ENCODE results near the gene EFS.

Gene EFS

GRCh38 chr14:23324455-23324846 is 40.5 kb downstream of the EFS start:
- DNase-seq: no peak

- no peak for DNase-seq
Observed at GRCh38 chr14:23323838-23324454, 41.0 kb downstream of the EFS start.

DNA sequence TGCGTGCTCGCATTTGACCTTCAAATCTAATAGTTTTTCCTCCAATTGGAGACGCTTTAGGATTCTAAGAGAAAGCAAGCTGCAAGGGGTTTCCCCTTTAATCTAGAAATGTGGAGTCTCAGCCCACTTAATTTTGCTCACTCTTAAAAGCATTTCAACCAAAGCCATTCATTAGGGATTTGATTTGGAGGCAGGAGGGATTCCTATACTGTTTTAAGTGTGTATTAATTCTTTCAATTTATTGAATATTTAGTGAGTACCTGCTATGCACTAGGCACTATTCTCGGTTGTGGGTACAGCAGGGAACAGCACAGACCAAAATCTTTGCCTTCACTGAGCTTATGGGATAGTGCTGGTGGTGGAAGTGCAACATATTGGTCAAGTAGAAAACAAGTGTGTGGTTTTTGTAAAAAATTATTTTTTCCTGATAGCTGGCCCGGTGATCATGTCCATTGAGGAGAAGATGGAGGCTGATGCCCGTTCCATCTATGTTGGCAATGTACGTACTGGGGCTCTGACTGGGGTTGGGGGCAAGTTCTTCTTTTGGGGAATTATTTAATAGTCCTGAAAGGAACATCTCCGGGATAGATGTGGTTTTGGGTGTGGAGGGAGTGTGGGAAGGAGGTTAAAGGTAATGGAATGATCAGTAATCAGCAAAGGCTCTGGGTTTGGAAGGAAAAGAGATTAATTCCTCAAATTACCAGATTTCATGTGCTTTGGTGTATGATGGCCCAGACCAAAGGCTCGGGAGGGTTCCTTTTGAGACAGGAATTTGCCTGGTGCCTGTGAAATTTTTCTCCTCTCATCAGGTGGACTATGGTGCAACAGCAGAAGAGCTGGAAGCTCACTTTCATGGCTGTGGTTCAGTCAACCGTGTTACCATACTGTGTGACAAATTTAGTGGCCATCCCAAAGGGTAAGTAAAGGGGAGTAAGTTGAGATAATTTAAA is 42.1 kb downstream of the EFS start:
- DNase-seq: no peak

DNA sequence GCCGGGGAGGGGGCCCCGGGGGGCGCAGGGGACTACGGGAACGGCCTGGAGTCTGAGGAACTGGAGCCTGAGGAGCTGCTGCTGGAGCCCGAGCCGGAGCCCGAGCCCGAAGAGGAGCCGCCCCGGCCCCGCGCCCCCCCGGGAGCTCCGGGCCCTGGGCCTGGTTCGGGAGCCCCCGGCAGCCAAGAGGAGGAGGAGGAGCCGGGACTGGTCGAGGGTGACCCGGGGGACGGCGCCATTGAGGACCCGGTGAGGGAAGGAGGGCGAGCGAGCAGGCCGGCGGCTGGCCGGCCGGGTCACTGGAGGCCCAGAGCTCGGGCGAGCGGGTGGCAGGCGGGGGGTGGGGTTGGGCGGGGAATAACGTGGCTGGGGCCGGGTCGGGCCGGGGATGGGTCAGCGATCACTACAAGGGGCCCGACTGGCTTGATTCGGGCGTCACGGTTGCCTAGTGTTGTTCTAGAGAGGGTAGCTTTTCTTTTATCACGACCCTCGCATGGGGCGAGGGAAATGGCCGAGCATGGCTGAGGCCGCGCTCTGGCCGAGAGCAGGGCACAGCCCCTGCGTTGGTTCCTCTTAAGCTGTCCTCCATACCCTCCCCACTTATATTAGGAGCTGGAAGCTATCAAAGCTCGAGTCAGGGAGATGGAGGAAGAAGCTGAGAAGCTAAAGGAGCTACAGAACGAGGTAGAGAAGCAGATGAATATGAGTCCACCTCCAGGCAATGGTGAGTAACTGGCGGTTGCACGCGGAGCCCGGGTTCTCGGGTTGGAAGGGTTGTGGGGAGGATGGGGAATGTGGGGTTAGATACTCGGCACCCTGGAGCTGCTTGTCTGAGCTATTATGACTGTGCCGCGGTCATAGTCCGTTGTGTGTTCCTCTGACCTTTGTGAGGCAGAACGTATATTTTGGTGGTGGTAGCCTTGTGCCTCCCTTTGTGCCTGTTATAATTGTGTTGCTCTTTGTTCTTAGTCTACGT is 43.1 kb downstream of the EFS start:
- DNase-seq: peak; percentile 90

DNA sequence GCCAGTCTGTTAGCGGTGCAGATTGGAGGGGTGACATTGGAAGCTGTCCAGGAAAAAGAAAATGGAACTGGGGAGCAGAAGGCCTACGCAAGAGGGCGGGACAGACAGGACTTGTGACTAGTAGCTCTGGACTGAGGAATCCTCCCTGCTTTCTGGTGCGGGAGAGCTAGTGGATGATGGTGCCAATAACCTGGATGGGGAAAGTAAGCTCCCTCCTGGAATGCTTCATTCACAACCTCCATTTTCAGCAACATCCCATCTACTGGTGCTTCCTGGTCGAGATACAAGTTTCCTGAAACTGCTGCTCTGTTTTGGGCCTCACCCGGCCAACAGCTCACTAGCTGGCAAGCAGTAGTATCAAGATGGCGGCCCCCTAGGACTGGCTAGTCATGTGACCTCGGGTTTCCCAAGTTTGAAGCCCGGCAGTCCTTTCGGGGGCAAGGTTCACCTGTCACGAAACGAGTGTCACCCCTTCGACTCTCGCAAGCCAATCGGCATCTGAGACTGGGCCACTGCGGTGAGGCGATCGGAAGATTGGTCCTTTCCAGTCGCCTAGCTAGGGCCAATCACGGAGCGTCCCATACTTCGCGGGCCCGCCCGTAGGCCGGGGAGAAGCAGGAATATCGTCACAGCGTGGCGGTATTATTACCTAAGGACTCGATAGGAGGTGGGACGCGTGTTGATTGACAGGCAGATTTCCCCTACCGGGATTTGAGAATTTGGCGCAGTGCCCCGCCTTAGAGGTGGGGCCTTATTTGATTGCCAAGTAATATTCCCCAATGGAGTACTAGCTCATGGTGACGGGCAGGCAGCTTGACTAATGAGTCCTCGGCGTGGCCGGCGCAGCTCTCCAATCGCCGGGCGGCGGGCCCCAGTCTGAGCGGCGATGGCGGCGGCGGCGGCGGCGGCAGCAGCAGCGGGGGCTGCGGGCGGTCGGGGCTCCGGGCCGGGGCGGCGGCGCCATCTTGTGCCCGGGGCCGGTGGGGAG is 44.1 kb downstream of the EFS start, which contains the start of gene PABPN1:
Gene PABPN1, plus strand, starts transcription at position 874 of the 988 bp plus-strand sequence. Its CDS starts 13 bp downstream, at position 887.
- peak; percentile 100 for DNase-seq

DNA sequence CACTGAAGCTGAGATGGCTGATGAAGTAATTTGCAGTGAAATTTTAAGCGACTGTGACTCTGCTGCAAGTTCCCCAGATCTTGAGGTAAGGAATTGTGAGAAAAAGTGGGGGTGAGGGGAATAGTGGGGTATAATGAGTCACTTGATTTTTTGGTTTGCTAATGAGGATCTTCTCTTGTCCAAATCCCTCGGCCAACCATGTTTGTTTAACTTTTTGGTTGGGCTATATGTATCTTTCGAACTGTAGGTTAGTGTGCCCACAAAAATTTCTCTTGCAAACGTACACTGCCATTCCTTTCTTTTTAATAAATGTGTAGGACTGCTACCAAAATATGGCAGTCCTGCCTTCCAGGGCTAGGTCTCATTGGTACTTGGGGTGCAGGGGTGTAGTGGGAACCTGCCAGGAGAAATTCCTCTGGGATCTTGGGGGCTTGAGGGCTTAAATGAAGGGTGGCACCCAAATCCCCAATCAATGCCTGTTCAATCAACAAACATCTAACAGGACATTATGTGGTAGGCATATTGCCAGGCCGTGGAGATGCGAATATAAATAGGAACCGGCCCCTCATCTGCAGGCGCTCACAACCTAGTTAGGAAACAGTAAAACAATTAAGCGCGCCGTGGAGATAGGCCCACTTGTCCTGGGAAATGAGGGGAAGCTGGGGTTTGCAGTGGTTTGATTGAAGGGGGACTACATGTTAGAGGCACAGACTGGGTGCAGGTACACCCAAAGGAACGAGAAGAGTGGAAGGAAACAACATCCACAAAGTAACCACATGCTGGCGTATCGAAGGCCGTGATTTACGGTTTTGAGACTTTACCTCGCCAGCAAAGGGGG is 45.0 kb downstream of the EFS start:
- no peak for DNase-seq

DNA sequence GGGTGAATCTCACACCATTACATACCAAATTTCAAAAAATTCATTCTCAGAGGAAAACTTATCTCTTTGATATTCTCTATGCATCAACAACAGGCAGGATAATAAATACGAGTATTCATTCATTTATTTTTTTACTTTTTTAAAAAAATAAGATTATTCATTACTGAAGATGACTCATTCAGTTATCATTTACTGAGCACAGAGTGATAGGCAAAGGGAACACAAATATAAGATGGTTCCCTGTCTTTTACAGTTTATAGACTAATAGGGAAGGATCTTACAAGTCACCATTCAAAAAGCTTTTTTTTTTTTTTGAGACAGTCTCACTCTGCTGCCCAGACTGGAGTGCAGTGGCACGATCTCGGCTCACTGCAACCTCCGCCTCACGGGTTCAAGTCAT is 48.7 kb downstream of the EFS start:
- no peak for DNase-seq

DNA sequence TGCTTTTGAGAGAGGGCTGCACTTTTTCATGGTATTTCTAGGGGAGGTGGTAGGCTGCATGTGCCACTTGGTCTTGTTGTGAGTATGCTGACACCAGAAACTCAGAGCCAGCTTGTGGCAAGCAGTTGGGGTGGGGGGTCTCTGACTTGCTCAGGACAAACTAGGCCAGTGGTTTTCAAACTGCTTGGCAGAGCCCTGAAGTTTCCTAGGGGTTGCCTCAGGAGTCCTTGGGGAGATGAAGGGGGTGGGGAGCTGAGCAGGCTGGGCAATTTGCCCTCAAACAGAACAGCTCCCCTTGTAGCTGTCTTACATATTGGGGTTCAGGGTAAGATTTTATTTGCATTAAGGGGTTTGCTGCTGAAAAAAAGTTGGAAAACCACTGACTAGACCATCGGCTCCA is 54.4 kb downstream of the EFS start:
- no peak for DNase-seq

DNA sequence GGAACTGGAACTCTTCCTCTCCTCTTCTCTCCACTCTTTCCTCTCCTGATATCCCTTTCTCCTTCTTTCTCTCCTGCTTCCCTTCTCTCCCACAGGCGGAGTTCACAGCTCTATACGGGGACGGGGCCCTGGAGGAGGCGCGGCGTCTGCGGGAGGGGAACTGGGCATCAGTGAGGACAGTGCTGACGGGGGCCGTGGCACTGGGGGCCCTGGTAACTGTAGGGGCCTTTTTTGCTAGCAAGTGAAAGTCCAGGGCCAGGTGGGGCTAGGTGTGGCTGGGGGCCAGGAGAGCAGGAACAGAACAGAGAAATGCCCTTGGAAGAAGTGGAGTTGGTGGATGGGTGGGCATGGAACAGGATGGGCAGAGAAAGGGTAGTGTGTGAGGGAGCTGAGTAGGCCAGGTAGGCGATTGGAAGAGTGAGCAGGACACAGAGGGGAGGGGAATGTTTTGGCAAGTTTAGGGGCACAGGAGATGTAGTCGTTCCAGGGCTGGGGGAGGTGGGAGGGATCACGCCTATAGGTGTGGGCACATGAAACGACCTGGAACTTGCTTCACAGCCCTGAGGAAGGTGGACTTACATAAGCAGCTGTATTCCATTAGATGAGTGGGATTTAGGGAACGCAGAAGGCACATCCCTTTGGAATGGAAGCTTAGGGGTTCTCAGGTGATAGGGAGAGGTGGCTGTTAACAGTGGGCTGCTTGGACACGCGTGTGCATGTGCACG is 56.1 kb downstream of the EFS start:
- DNase-seq: no peak

- DNase-seq: no peak
Observed at GRCh38 chr14:23307687-23308644, 57.0 kb downstream of the EFS start.

DNA sequence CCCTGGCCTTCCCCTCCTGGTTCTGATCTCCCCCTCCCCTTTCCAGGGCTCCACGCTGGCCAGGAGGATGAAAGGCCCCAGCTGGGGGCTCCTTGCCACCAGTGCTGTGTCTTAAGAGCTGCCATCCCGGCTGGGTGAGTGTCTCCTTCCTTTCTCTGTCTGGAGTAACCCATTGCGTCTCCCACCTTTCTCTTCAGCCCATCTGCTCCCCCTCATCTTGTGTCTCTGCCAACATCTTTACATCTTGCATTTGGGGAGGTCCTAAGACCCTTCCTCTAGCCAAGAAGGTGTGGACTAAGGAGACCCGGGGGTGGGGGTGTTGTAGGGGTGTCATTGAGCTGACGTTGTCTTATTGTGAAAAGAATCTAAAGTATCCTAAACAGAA is 57.8 kb downstream of the EFS start:
- no peak for DNase-seq

GRCh38 chr14:23306412-23307145 is 58.4 kb downstream of the EFS start, which contains the start of gene BCL2L2:
TSS of gene BCL2L2 (plus strand) at chr14:23306833. CDS start at chr14:23307768, 935 bp downstream.
- peak; percentile 100 for DNase-seq
